Measurements from ENCODE around the gene GINS3.
"Not testable (repeated sequence)": the region's sequence is repeated elsewhere in the genome, so short reads cannot be mapped to it uniquely, and the experiment has no call there.

DNA sequence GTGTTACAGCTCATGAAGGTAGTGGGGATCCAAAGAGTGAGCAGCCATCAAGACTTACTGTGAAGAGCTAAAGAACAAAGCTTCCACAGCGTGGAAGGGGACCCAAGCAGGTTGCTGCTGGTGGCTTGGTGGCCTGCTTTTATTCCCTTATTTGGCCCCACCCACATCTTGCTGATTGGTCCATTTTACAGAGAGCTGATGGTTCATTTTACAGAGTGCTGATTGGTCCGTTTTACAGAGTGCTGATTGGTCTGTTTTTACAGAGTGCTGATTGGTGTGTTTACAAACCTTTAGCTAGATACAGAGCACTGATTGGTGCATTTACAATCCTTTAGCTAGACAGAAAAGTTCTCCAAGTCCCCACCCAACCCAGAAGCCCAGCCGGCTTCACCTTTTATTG is 9.0 kb downstream of the GINS3 start:
- TF ChIP-seq, protein P1, sequence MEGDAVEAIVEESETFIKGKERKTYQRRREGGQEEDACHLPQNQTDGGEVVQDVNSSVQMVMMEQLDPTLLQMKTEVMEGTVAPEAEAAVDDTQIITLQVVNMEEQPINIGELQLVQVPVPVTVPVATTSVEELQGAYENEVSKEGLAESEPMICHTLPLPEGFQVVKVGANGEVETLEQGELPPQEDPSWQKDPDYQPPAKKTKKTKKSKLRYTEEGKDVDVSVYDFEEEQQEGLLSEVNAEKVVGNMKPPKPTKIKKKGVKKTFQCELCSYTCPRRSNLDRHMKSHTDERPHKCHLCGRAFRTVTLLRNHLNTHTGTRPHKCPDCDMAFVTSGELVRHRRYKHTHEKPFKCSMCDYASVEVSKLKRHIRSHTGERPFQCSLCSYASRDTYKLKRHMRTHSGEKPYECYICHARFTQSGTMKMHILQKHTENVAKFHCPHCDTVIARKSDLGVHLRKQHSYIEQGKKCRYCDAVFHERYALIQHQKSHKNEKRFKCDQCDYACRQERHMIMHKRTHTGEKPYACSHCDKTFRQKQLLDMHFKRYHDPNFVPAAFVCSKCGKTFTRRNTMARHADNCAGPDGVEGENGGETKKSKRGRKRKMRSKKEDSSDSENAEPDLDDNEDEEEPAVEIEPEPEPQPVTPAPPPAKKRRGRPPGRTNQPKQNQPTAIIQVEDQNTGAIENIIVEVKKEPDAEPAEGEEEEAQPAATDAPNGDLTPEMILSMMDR (IDR thresholded peaks at IDR 0.05): not testable (repeated sequence)
- not testable (repeated sequence) for TF ChIP-seq POLR2AphosphoS5 (IDR thresholded peaks at IDR 0.05; ENCODE audit: low read depth, low read length); SIN3A (IDR thresholded peaks at IDR 0.05; ENCODE audit: borderline replicate concordance, insufficient read depth, low read depth, low read length); TCF7L2 (IDR thresholded peaks at IDR 0.05; ENCODE audit: low read depth, low read length)
- TF ChIP-seq, protein P2, sequence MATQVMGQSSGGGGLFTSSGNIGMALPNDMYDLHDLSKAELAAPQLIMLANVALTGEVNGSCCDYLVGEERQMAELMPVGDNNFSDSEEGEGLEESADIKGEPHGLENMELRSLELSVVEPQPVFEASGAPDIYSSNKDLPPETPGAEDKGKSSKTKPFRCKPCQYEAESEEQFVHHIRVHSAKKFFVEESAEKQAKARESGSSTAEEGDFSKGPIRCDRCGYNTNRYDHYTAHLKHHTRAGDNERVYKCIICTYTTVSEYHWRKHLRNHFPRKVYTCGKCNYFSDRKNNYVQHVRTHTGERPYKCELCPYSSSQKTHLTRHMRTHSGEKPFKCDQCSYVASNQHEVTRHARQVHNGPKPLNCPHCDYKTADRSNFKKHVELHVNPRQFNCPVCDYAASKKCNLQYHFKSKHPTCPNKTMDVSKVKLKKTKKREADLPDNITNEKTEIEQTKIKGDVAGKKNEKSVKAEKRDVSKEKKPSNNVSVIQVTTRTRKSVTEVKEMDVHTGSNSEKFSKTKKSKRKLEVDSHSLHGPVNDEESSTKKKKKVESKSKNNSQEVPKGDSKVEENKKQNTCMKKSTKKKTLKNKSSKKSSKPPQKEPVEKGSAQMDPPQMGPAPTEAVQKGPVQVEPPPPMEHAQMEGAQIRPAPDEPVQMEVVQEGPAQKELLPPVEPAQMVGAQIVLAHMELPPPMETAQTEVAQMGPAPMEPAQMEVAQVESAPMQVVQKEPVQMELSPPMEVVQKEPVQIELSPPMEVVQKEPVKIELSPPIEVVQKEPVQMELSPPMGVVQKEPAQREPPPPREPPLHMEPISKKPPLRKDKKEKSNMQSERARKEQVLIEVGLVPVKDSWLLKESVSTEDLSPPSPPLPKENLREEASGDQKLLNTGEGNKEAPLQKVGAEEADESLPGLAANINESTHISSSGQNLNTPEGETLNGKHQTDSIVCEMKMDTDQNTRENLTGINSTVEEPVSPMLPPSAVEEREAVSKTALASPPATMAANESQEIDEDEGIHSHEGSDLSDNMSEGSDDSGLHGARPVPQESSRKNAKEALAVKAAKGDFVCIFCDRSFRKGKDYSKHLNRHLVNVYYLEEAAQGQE (IDR thresholded peaks at IDR 0.05; ENCODE audit: insufficient read depth in 1 of 2, low read depth in 2 of 2, low read length in 1 of 2): not testable (repeated sequence)
